SHP77 treated with DMSO at 0.1 percent for 48 hours (cell line): Measurements from ENCODE around the gene TTC38.
A peak's percentile ranks its signal among the peaks of the same experiment; 100 is the strongest.

Experiments
- DNase-seq: peaks from one replicate; lab custom pipeline; 2025; lab: John Stamatoyannopoulos, UW

Gene TTC38

DNA sequence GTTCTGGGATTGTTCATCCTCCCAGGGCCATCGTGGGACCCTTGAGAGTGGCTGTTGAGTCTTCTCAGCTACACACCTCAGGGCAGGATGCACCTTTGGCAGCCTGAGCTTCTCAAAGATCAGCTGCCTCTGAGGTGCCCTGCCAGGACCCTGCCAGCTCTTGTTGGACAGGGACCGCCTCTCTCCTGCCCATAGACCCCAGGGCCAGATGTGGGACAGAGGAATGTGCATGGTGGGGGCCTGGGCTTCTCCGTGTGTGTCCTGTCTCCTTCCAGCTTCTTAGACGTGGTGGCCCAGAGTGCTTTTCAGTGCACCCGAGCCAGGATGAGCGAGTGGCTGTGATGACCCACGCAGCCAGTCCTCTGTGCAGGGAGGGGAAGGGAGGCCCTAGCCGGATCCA is 61.8 kb downstream of the TTC38 start:
- no peak for DNase-seq

DNA sequence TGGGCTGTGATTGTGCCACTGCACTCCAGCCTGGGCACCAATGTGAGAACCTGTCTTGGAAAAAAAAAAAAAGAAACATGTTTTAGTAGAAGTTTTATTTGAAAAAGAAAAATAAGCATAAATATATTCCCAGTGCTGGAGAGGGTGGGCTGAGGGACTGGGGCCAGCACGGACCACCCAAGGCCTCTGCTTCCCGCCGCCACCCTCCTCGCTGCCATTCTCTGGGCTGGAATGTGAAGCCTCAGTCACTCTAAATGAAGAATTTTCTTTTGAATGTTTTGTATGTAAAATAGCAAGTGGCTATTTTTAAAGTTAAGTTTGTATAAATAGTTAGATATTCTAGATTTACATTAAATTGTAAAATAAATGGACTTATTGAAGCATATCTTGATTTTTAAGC is 62.6 kb downstream of the TTC38 start:
- DNase-seq = no peak

DNA sequence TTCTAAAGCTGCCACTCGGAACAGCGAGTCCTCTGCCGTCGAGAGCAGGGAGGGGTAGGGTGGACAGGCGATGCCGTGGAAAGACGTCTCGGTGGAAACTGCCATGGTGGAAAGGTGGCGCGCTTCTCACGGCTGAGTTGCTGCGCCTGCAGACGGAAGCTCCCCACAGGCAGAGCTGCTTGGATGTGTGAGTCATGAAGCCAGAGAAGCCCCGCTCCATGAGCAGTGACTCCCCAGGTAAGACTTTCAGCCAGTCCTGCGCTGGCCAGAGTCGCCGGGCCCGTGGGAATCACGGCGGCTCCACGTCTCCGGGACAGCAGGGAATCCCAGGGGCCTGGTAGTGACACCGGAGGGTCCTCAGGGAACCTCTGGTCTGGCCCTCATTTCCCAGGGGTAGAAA is 63.7 kb downstream of the TTC38 start:
- no peak for DNase-seq

DNA sequence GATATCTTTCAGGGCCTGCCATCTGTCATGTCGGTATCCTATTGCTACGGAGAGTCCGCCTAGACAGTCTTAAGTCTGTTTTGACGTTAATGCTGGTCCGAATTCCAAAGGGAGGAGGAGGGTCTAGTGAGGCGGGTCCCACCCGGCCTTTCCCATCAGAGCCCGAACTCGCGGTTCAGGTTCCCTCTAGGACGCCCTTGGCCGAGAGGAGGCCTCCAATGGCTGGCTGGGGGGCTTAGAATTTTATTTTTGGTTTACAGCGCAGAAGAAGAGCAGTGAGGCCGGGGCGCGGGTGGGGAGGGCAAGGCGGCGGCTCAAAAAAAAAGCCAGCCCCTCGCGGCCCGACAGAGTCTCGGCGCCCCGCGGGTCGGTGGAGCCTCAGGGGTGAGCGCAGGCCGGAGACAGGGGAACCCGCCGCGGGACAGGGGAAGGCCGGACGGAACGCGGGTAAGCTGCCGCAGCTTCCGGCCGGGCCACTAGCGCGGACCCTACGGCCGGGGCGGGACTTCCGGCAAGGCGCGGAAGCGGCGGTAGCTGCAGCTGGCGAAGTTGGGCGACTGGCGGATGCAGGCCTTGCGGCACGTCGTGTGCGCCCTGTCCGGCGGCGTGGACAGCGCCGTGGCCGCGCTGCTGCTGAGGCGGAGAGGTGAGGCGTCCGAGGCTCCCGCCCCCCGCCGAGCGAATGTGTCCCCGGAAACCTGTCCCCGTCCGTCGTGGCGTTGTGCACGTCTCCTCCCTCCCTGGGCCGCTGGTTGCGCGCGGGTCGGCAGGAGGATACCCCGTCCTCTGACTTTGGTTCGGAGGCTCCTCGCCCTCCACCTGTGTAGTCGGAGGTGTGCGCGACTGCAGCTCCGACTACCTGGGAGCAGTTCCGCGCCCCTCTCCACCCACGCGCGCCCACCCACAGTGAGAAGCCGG is 67.7 kb downstream of the TTC38 start, which contains the start of gene TRMU:
TSS of gene TRMU (plus strand) at position 514 of the 918 bp plus-strand sequence. CDS start at position 565, 51 bp downstream.
- peak; percentile 59 for DNase-seq

DNA sequence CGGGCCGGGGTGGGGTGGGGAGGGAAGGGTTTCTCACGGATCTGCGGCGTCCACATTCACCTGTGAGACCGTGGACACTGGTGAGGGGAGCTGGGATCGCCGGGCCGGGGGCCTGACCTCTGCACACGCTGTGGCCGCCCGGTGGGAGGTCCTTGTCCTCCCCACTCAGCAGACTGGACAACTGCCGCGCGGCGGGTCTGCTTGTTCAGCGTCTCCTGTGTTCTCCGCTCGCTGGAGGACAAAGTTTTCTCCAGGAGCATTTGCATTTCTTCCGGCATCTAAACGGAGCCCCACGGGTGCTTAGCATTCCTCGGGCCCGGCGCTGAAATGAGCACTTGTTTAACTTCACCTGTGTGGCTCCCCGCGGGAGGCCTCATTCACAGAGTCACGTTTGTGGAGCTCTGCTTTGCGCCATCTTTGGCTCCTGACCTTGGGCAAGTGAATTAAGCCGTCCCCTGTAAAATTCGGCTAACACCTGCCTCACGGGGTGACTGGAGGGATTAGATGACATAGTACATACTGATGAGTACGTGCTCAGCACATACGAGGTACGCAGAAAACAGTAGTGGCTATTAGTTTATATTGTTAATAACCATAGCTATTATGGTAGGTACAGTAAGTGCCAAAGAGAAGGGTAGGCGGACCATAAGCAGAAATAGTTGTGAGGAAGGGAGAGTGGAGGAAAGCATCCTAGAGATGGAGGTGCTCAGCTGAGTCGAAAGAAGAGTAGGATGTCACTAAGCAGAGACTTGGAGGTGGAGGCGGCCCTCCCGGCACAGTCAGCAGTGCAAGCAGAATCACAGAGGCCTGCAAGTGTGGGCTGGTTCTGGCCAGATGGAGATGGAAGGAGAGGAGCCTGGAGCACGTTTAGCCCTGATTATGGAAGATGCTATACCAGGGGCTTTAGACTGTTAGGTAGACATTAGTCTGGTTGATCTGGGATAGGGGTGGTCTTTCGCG is 68.6 kb downstream of the TTC38 start:
- DNase-seq = no peak

DNA sequence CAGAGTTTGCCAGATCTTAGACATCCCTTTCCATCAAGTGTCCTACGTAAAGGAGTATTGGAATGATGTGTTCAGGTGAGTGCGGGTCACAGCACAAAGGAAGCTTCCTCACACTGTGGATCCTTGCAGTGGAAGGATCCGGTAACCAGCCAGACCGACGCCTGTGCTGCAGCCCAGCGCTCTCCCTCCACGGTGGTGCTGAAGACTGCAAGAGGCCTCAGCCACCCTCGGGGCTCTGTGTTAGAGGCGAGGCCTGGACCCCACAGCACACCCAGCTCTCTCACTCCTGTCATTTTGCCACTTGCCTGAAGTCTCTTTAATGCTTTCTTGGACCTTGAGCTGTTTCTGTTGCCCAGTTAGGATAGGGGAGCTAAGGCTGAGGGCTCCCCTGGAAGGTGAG is 70.1 kb downstream of the TTC38 start:
- no peak for DNase-seq

DNA sequence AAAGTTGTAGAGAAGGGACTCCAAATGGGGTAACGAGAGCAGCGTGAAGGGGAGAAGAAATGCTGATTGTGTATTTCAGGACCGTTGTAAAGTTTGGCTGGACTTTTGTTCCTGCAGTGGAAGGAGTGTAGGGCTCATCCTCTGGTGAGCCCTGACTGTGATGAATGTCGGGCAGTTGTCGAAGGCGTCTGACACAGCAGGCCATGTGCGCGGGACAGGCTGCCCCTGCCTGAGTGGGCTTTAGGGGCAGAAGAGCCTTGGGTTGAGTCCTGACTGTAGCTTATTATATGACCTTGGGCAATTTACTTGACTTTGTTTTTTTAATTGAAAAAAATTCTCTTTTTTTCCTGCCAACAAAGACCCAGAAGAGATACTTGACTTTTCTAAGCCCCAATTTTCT is 70.8 kb downstream of the TTC38 start:
- DNase-seq = no peak

DNA sequence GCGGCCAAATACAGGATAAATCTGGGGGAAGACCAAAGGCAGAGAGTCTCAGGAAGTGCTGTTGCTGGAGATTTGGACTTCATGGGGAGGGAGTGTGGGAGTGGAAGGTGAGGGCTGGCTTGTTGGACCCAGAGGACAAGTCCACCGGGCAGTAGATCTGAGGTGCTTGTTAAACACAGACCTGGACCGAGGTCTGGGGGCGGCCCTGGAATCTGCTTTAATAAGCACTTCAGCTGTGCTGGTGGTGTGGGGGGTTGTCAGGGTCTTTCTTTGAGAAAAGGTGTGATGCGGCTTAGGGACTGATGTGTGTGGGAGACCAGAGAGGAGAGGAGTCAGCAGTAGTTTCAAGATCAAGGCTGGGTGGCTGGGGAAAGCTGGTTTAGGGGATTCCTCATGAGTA is 72.1 kb downstream of the TTC38 start:
- no peak for DNase-seq

DNA sequence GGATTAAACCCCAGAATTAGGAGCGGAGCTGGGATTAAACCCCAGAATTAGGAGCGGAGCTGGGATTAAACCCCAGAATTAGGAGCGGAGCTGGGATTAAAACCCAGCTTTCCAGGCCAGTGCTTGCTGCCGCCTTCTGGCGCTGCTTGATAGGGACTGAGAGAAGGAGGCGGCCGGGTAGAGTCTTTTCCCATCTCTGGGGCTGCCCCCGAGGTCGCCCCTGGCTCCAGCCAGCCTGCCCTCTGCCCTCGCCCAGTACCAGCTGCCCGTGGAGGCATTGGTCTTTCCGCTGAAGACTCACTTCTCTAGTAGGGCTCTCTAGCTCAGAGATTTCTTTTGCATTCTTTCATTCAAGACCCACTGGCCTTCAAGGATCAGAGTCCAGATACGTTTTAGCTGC is 72.9 kb downstream of the TTC38 start:
- no peak for DNase-seq
